Stimulated activated CD8-positive, alpha-beta memory T cell treated with anti-CD3 and anti-CD28 coated beads, Interleukin-2, amount 100 ng/mL, for 1 hour (primary cell): ENCODE measurements around the gene SNAPIN.
"Not testable (repeated sequence)": the region's sequence is repeated elsewhere in the genome, so short reads cannot be mapped to it uniquely, and the experiment has no call there.

ENCODE experiments used
- DNase-seq, 2 donors: peaks; one replicate each; pipeline ENCODE4 v3.0.0-alpha.2; 2020; ENCODE audit warnings: low read depth in 2 of 2

Gene SNAPIN

DNA sequence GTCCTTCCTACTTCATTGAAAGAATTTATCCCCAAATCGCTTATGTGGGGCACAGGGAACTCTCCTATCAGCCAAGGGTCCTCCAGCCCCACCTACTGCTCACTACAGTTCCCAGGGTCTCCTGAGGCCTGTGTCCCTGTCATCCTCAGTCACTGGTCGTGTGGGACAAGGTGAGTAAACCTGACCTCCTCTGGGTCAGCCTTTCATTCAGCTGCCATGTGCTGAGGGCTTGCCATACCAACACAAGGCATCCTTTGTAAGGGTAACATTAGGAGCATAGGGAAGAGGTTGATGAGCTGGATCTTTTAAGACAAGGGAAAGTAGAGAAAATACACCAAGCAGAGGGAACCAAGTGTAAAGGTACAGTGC, 11.2 kb upstream of the SNAPIN start:
- no peak for DNase-seq

DNA sequence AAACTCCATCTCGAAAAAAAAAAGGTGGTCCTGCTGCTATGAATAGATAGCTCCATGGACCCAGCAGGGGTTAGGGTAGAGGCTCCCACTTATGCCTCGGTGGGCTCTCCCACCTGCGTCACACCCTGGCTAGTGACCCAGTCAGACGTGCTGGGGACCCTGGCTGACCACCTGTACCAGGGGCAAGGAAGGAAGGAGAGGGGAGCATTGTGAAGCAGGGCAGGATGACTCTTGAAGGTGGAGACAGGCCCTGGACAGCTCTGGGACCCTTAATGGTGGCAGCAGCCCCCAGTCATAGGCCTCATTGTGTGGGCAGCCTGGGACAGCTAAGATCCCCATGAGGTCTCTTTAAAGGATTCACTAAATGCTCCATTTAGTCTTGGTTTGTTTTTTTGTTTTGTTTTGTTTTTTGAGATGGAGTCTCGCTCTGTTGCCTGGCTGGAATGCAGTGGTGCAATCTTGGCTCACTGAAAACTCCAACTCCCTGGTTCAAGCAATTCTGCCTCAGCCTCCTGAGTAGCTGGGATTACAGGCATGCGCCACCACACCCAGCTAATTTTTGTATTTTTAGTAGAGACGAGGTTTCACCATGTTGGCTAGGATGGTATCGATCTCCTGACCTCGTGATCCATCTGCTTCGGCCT, 10.4 kb upstream of the SNAPIN start:
- DNase-seq, result no peak

DNA sequence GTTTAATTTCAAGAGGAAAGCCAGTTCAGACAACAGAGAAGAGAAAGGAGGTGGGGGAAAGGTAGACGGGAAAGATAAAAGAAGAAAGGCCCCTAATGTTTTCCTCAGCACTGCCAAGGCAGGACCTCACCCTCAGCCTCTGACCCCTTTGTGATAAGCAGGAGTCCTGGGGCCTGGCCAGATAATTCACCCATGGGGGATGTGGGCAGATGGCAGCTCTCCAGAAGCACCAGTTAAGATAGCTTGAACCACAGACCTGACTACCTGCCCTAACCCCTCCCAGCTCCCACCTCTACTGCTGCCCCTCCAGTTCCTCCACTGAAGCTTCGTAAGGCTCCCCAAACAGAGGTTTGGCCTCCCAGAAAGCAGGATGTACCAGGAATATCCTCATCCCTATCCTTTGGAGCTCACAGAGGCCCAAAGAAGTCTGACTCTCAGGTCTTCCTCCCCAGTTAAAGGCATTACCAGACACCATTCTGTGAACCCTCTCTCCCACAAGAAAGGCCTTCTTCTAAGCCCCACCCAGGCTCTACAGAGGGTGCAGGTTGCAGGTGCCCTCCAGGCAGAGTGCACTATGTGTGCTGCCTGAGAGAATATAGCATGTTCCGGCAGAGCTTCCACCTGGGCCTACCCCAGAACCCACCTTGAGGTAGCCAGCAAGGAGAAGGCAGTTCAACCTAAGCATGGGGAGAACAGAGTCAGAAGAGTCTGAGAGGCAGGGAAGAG, 9.2 kb upstream of the SNAPIN start:
- no peak for DNase-seq

DNA sequence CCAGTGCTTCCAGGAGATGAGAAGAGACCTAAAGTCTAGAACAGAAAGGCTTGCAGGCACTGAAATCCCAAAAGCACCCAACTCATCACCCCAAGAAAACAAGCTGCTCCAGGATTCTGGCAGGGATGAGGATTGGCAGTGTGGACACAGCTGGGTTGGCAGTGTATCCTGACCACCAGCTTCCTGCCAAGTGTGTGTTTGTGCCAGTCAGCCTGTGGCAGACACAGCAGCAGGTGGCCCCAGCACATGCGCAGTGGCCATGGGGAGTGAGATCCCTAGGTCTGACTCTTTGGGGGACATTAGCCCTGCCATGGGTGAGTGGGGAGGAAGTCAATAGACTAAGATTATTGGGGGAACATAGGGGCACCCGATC, 8.7 kb upstream of the SNAPIN start:
- DNase-seq, result no peak

DNA sequence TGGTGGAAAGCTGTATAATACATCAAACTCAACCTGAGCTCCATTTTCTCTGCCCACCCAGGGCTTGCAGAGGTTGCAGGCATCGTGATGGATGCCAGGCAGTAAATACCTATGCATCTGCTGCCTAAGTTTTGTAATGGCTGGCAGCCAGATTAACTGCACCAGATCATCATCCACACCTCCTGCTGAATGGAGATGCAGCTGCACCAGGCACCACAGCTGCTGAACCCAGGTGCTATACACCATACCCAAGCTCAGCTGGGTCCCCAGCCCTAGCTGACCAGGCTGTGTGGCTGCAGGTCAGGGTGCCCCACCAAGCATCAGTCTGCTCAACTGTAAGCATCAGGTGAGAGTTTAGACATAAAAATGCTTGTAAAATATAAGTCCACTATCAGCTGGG, 6.7 kb upstream of the SNAPIN start:
- DNase-seq, result no peak

DNA sequence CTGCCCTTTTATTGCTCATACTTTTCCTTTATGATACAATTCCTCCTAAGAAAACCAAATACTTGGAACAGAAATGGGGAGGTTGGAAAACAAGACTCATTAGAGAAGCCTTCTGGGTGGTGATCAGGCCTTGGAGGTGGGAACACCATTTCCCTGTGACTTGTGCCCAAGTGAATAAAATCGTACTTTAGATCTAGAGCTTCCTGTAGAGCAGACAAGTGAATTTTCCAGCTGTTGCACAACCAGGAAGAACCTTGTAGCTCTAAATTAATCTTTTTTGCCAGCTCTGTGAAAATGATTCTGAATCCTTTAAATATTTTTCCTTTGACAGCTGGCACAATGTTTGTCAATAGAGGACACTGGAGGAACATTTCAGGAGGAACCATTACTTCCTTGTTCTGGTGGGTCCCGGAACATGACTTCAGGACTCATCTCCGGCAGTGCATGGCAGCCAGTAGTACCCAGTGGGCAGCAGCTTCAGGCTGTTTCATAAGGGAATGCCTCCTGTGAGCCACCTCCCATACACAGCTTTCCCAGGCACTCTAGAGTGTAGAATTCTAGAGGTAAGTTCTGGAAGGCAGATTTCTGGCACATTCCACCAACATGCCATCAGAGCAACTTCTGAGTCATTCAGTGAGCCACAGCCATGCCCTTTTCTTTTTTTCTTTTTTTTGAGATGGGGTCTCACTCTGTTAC, 5.5 kb upstream of the SNAPIN start:
- no peak for DNase-seq

DNA sequence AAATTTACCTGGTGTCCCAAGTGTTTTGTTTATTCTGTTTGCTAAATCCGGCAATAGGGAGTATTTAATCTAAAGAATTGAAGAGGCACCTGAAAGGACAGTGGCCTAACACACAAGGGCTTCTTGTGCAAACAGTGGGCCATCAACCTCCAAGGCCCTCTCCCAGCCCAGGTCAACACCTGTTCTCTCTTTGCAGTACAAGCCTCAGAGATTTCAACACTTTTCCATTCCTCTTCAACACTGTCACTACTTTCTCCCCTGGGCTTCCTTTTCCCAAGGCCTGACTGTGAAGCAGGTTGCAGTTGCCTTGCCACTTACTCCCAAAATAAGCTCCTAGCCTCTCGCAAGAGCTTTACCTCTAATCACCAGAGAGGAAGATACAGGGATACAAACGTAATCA, 3.2 kb upstream of the SNAPIN start:
- no peak for DNase-seq

DNA sequence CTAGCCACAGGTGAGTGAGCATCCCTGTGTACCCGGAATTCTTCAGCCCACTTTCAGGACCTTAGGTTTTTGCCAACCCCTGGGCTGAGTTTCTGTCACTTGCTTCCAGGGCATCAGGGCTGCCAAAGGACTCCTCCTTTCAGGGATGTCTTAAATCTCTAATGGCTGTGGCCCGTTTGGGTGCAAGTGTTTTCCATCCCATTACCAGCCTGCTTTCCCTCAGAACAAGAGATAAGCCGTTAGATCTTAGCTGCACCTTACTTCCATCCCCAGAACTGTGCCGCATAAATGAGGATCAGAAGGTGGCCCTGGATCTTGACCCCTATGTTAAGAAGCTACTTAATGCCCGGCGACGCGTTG, 652 bp downstream of the SNAPIN start:
- no peak for DNase-seq

DNA sequence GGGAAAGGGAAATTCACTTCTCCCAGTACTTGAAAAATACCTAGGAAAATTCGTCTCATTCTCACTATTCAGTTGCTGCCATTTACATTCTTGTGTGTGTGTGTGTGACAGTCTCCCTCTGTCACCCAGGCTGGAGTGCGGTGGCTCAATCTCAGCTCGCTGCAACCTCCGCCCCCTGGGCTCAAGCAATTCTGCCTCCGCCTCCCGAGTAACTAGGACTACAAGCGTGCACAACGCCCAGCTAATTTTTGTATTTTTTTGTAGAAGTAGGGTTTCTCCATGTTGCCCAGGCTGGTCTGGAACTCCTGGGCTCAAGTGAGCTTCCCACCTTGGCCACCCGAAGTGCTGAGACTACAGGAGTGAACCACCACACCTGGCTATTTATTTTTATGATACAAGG, 1.2 kb downstream of the SNAPIN start:
- no peak for DNase-seq

DNA sequence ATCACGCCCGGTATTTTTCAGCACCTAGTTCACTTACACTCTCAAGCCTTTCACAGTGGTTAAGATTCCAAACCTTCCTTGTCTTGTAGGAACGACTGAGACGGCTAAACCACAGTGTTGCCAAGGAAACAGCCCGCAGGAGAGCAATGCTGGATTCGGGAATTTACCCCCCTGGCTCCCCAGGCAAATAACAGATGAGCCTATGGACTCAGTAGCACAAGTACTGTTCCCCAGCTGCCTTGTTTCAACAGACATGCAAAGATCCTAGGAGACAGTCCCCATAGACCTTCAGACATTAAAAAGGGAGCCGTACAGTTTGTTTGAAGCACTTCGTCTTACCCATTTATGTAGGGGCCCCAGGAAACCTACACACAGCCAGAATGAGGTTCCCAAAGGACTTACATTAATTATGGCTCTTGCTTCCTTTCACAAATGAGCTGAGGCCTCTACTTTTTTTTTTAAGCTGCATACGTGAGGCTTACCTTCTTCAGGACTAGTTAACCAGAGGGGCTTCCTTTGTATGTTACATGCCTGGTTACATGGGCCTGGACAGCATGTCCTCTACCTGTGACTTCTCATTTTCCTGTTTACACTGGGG, 2.7 kb downstream of the SNAPIN start:
- DNase-seq, result no peak

DNA sequence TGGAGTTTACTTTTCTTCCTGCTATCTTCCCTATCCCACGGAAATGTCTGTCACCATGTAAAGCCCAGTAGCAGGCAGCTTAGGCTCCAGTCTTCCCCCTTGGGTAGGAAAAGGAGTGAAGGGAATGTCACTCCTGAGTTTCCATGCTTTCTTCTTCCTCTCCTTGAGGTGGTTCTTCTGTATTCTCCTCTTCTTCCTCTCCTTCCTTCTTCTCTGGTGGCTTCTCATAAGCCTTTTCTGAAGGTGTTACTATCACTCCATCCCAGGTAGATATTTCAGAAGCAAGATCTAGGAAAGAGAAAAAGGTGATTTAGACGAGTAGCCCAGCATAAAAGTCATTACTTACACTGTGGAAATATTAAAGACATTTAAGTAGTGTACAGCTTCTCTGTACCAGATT, 3.8 kb downstream of the SNAPIN start:
- DNase-seq, result no peak

DNA sequence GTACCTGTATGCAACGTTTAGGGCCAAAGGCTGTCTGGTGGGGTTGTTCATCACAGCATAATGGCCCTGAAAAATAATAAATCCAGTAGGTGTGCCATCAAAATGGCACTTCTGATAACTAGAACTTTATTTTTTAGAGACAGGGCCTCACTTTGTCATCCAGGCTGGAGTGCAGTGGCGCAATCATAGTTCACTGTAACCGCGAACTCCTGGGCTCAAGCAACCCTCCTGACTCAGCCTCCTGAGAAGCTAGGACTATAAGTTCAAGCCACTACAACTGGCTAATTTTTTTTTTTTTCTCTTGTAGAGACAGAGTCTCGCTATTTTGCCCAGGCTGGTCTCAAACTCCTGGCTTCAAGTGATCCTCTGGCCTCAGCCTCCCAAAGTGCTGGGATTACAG, 4.7 kb downstream of the SNAPIN start:
- no peak for DNase-seq

DNA sequence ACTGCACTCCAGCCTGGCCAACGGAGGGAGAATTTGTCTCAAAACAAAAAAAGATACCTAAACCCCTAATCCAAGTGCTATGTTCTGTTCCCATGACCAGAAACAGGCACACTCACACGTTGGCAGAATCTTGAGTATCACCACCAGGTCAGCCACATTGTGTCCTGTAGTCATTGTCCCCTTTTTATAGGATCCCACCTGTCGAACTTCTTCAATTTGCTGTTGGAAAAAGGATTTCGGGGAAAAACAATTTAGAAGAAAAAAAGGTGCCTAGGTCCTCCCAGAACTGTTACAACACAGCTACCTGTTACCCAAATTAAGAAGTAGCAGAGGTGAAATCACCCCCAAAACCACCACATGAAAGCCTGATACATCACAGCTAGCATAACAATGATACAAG, 8.9 kb downstream of the SNAPIN start:
- DNase-seq, result no peak

DNA sequence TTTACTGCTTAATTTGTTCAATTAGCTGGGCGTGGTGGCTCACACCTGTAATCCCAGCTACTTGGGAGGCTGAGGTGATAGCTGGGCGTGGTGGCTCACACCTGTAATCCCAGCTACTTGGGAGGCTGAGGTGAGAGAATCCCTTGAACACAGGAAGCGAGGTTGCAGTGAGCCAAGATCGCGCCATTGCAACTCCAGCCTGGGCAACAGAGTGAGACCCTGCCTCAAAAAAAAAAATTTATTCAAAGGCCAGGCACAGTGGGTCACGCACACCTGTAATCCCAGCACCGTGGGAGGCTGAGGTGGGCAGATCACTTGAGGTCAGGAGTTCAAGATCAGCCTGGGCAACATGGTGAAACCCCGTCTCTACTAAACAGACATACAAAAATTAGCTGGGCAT, 10.2 kb downstream of the SNAPIN start:
- not testable (repeated sequence) for DNase-seq

DNA sequence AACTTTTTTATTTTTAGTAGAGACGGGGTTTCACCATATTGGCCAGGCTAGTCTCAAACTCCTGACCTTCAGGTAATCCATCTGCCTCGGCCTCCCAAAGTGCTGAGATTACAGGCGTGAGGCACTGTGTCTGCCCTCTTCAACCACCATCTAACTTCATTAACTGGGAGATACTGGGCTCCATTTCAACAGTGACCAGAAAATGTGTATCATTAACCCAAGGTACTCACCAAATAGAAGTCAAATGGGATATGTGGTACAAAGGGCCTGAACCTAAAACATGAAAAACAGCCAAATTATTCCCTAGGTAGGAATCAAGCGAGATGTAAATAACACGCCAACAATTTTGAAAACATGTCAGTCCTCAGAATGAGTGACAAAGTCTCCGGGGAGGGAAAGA, 11.1 kb downstream of the SNAPIN start:
- DNase-seq, result no peak

DNA sequence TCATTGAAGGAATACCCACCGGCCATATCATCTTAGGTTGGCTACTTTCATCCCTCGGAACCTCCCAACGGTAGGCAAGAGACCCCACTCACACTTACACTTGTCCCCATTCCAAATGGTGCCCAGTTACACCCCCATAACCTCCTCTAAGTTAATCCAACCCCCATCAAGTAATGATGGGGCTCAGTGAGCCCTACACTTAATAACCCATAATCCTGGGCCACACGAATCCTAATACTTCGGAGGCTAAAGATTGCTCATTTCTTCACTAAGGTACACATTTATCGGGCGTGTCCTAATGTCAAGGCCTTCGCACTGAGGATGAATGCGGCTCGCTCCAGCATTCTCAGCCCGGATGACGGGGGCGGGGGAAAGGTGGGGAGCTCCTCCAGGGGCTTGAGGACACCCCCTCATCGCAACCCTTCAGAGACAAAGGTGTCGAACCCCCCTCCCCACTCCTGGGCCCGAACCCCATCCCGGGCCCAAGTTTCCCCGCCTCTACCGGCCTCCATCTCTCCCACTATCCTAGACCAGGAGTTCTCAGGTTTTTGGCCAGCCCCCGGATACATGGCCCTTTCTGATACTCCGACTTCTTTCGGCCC, 11.9 kb downstream of the SNAPIN start:
- DNase-seq, result no peak

DNA sequence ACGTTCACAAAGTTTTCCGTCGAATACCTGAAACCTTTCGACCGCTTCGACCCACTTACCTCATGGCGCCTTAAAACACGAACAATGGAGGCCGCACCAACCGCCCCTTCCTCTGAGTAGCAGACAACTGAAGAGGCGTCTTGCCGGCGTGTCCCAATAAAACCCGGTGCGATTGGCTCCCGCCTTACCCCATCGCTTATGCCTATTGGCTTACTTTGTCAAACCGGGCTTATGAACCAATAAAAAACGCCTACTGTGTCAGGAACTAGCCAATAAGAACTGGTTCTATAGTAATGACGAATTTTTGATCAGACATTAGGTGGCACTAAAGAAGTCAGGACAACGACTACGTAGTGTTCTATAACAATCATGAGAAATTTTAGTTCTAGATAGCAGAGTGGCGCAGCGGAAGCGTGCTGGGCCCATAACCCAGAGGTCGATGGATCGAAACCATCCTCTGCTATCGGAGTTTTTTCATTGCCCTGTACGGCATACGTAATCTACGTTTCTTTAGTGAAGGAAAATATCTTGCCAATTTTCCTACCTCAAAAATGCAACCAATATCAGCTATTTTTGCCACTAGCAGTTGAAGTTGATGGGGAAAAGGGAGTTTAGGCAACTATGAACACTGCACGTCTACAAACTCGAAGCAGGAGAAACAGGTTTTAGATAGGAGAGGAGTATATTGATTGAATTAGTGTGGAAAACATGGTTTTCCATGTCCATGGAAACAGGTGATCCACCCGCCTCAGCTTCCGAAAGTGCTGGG, 12.5 kb downstream of the SNAPIN start, which contains the start of gene ILF2:
Gene ILF2 (minus strand): TSS at position 135 of the 769 bp plus-strand sequence. CDS start 71 bp downstream, at position 64.
- peak; percentile 93 to 94 for DNase-seq

DNA sequence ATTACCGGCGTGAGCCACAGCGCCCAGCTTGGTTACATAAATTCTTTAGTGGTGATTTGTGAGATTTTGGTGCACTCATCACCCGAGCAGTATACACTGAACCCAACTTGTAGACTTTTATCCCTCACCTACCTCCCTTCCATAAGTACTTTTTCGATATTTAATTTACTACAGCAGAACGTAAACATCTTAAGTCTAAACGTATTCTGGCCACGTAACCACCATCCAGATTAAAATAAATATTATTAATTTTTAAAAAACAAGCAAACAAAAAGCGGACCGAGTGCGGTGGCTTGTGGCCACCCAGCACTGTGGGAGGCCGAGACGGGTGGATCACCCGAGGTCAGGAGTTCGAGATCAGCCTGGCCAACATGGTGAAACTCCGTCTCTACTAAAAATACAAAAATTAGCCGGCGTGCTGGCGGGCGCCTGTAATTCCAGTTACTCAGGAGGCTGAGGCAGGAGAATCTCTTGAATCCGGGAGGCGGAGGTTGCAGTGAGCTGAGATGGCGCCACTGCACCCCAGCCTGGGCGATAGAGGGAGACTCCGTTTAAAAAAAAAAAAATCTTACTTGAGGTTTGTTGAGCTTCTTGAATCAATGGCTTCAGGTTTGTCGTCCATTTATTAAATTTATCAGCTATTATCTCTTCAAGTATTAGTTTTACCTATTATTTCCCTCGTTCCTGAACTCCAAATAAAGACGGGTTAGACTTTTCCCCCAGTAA, 13.3 kb downstream of the SNAPIN start:
- DNase-seq, result not testable (repeated sequence)

DNA sequence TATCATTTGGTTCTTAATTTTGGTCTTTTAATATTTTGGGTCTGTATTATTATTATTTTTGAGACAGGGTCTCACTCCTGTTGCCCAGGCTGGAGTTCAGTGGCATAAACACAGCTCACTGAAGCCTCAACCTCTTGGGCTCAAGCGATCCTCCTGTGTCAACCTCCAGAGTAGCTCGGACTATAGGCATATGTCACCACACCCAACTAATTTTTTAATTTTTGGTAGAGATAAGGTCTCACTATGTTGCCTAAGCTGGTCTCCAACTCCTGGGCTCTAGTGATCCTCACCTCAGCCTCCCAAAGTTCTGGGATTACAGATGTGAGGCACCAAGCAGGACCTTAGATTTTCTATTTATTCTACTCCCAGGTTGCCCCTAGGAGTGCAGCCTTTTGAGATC, 15.0 kb downstream of the SNAPIN start:
- no peak for DNase-seq

DNA sequence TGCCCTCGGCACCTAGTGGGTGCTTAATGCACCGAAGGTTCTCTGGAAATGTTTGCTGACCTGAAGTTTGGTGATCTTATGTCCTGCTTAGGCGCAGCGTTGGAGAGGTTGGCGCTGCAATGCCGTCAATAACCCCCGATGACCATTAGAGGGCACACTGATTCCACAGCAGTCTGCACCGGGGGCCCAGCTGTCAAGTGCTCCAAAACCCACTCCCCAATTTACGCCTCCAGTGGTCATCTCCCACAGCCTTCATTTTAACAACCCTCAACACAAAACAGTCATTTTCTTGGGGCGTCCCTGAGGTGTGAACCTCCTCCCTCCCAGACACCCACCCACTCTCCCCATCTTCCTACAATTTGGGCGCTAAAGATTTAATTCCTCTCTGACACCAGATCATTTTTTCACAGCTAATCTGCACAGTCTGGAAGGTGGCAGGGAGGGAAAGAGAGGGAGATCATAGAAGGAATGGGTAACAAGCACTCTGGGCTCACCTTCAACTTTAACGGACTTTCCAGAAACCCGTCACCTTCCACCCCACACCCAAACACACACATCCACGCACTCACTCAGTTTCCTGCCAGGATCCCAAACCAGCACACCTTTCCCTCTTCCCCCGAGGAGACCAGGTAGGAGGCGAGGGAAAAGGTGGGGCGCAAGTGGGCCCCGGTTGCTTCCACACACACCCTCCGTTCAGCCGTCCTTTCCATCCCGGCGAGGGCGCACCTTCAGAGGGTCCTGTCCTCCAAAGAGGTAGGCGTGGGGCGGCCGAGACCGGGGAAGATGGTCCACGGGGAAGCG, 19.4 kb downstream of the SNAPIN start:
- no peak for DNase-seq
